HG03558 (cell line): Measurements from ENCODE around the gene ELMO3.

Experiments used
- ATAC-seq: cut with Tn5 transposase; IDR thresholded peaks from one replicate; pipeline ENCODE4 v1.9.1; 2021; ENCODE audit warnings: moderate number of reproducible peaks; ENCODE audit not compliant: unreplicated experiment; ENCODE audit errors: extremely low read depth

The ELMO3 gene

DNA sequence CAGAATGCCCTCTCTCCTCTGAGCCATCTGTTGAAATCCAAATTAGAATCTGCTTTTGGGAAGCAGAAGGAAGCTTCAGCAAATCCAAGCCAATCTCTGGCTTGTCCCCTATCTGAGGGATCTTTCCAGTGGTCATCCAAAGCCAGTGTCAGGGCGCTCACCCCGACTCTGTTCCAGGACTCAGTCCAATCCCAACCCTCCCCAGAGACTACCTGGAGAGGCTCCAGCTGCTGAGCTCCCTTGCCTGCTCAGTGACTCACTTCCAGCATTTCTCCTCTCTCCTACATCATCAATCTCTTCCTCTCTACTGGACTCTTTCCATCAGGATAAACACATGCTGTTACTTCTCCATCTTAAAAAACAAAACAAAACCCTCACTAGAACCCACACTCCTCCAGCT is 17.6 kb upstream of the ELMO3 start:
- ATAC-seq = no peak

DNA sequence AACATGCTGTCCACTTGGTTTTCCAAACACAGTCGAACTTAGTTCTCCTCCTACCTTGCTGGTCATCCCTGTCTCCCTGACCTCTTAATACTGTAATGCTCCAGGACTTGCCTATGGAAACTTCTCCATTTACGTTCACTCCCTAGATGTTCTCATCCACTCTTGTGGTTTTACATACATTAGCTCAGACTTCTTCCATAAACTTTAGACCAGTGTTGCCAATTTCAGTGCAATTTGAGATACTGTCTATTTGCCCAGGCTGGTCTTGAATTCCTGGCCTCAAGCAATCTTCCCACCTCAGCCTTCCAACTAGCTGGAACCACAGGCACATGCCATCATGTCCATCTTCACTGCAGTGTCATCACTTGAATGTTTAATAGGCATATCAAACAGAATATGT is 16.6 kb upstream of the ELMO3 start:
- no peak for ATAC-seq

DNA sequence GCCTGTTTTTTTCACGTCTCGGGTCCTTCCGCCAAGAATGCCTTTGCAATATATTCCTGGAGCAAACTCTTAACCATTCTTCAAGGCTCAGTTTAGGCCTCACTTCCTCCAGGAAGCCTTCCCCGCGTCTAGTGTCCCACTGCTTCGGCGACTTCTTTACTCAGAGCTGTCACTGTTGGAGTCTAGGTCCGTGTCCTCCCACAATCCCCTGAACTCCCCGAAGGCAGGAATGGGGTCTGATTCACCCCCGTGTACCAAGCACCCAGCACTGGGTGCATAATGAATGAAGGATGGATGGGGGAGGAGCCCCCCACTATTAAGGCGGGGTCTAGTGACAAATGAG is 15.7 kb upstream of the ELMO3 start:
- no peak for ATAC-seq

DNA sequence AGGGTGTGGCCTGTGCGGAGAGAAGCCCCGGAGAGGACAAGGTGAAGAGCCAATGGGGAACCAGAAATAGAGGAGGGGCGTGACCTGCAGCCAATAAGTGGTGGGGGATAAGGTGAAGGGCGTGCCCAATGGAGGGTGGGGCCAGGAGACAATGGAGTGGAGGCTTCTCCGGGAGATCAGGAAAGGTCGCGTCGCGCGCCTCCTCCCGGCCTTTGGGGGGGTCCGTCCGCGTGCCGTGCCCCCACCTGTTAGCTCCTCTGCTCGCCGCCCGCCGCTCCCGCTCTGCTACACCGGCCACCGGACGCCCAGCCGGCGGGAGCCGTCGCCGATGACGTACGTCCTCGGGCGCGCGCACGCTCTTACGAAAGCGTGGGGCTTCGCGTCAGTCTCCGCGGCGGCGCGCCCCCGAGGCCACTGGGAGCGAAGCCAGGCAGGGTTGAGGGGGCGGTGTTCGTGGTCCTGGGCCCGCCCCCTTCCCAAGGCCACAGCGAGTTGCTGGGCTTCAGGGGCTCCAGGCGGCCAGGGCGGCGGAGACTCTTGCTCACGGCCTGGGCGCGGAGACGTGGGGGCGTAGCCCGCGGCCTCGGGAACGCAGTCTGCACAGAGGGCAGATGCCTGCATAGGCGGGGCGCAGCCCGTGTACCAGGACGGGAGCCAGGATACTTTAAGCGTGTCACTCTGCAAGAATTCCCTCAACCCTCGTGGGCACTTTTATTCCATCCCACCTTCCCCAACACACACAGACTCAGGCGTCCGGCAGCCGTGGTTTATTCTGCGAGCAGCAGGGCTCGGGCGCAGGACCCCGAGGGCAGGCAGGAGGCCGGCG is 15.1 kb upstream of the ELMO3 start, which contains the start of gene MATCAP1:
Gene MATCAP1 (minus strand): TSS at position 337 of the 826 bp plus-strand sequence. CDS start 3,353 bp downstream, outside the sequence.
- ATAC-seq = peak; percentile 72

DNA sequence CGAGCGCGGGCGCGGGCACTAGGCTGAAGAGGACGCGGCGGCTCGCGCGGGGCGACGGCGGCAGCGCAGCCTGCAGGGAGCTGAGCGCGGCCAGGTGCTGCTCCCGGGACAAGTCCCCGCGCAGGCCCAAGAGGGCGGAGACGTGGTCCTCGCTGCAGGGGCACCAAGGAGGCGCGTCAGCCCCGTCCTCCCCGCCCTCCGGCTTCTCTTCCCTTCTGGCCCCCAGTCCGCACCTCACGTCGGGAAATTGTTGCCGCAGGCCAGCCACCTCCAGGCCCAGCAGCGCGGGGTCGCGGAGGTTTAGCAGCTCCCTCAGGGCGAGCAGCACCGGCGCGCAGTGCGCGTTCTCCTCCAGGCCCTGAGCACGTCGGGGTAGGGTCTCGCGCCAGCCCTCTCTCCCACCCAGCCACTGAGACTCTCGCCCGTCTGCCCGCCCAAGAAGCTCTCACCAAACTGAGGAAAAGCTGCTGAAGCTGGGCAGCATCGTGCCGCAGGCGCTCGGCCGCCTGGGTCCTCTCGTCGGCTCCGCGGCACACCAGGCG is 14.4 kb upstream of the ELMO3 start:
- ATAC-seq = no peak

DNA sequence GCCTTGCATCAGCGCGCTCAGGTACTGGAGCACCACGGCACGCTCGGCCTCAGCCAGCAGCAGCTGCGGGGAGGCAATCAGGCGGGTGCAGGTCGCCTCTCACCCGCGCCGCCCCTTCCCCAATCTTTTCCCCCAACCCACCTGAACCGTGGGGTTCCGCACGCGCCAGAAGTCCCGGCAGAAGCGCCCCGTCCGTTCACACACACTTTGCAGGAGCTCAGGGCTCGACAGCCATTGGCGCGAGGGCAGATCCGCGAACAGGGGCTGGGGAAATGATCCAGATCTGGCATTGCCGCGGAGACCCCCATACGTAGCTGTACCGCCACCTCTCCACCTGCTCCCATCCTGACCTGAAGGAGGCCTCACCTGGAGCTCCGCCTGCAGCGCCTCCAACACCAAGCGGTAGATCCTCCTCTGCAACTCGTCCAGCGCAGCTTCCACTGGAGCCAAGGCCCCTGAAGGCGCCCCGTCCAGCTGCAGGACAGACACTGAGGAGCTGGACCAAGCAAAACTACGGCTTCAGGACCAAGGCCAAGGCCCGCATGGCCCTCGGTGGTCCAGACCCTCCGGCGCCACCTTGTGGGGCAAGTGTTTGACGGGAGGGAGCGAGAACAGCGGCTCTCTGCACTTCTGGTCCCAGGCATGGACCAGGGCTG is 13.8 kb upstream of the ELMO3 start:
- ATAC-seq = no peak

DNA sequence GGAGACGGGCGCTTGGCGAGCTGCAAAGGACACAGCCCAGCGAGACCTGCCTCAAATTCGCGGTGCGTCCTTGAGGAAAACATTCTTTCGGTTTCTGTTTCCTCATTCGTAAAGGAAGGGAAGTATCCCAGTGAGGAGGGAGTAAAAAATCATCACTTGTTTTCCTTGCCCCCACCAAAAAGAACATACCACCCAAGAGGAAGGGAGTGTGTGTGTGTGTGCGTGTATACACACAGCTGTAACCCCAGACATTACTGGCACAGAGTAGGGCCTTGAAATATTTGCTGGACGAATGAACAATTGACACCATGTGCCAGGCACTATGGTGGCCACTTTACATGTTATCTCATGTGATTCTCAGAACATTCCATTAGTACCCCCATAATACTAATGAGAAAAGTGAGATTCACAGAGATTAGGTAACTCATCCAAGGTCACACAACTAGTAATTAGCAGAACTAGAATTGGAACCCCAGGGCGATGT is 13.2 kb upstream of the ELMO3 start:
- ATAC-seq = no peak

DNA sequence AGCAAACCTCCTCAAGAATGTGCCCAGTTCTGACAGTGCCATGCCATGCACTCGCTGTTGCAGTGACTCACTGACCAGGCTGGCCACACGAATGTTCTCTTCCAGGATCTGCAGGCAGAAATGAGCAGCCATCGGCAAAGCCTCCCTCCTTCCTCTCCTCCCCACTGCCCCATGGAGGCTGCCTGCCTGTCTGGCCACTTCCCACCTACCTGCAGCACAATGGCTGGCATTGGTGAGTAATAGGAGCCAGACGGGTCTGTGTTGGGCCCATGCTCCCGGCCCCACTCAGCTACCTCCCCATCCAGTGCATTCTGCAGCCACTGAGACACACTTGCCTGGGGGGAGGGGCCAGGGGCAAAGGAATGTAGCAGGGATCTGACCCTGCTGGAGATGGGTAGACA is 12.4 kb upstream of the ELMO3 start:
- no peak for ATAC-seq

DNA sequence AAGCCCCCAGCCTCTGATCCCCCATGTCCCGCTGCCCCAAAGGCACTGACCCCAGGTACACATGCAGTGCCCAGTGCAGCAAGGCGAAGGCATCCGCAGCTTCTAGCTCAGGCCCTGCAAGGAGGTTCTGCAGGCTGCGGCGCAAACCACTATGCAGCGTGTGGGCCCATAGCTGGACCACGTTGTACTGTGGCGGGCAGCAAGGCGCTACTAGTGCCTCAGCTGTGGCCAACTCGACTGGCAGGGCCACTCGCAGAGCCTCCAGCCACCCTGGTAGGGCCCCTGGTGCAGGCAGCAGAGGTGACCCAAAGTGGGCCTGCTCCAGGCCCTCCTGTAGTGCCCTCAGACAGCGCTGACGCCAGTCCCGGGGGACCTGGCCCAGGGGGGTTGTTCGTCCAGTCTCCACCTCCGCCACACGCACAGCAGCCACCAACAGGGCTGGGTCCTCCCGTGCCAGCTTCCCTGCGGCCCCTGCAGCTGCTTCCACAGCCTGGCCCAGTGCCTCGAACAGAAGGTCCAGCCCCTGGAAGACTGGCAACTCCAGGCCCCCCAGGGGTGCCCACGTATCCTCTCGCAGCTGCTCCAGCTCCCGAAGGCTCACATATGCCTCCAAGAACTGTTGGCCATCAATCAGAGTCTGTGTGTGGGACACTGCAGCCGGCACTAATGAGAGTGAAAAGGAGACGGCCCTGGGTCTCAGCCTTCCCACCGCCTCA is 11.6 kb upstream of the ELMO3 start:
- ATAC-seq = no peak

DNA sequence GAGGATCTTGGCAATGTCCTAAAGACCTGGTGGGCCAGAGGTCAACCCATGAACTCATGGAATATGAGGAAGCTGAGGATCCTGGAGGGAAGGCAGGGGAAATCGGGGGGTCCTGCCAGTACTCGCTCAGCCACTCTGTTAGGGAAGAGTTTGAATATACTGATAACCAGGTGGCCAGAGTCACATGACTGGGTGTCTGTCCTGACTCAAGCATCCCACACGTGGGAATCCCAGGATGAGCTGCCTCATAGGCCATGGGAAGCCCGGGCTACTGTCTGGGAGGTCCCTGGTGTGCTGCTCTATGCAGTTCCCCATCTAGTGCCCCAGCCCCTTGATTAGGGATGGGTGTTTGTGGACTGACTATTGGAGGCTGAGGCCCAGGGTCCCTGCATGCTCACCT is 10.6 kb upstream of the ELMO3 start:
- no peak for ATAC-seq

DNA sequence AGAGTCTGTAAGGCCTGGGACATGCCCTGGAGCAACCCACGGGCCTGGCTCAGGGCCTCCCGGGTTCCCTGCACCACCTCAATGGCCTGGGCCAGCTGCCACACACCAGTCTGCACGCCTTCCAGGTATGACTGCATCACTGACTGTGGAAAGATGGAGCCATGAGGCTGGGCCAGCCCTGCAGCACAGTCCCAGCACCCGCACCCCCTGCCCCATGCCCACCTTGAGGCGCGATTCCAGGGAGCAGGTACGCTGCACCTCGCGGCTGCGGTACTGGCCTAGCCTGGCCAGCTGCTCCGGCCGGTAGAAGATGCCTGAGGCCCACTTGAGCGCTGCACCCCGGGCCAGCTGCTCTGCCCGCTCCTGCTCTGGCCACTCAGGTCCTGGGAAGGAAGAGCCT is 10.1 kb upstream of the ELMO3 start:
- ATAC-seq = no peak

DNA sequence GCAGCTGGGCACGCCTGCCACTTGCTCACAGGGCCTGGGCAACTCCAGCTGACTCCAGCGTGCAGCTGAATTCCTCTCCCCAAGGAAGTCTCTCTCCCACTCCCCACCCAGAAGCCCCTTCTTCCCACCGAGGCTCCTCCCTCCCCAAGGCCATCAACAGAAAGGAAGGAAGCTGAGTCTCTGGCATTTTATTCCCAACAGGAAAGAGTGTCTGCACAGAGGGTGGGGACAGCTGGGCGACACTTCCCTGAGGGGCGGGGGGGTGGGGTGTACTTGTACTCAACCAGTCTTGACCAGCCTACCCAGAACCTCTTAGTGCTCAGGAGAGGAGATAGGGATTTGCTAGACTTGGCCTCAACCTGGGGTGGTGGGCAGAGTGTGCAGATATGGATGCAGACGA is 8.9 kb upstream of the ELMO3 start, which contains the start of gene EXOC3L1:
Gene EXOC3L1 (minus strand): TSS at position 96 of the 400 bp plus-strand sequence. CDS start 460 bp downstream, outside the sequence.
- no peak for ATAC-seq

DNA sequence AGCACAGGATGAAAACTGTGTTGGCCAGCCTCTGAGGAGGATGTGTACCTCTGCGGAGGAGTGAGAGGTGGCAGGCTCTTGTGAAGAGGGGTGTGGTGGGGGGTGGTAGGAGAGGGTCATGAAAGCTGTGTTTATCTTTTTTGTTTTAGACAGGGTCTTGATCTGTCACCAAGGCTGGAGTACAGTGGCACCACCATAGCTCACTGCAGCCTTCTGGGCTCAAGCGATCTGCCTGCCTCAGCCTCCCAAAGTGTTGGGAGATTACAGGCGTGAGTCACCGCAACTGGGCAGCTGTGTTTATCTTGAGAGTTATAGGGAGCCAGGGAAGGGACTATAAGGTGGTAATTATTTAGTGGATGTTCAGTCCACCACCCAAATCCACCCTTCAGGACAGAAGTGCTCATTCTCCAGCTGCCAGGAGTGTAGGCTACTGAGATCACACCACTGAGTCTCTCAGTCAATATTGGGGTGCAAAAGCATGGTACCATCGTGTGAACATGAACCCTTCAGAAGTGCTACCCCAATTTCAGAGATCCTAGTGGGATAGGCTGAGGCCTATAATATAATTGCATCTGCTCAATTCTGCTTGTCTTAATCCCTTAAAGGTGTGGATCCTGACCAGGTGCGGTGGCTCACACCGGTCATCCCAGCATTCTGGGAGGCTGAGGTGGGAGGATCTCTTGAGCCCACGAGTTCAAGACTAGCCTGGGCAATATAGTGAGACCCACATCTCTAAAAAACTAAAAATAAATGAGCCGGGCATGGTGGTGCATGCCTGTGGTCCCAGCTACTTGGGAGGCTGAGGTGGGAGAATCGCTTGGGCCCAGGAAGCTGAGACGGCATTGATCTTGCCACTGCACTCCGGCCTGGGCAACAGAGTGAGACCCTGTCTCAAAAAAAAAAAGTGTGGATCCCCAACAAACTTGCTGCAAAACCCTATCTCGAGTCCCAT is 8.2 kb upstream of the ELMO3 start:
- no peak for ATAC-seq

DNA sequence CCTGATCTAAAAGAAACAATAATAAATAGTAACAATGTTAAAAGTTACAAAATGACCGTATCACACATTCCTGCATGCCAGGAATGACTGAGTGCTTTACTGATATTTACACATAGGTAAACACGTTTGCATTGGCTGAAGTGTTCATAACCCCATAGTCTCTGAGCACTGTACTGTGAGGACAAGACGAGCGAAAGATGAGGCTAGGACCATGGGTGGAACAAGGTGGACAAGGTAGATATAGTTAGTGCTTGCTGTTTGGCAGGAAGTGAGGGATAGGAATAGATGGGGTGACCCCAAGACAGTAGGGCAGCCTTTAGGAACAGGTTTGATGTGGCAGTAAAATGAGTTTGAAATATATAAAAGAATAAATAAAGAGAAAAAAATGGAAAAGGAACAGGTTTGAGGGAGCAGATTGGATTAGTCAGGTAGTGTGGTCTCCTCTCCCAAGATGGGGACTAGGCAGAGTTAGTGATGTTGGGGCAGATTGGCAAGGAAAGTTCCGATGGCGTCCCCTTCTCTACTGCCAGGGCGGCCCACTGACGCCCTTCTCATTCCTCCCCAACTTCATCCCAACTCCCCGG is 7.4 kb upstream of the ELMO3 start:
- no peak for ATAC-seq

DNA sequence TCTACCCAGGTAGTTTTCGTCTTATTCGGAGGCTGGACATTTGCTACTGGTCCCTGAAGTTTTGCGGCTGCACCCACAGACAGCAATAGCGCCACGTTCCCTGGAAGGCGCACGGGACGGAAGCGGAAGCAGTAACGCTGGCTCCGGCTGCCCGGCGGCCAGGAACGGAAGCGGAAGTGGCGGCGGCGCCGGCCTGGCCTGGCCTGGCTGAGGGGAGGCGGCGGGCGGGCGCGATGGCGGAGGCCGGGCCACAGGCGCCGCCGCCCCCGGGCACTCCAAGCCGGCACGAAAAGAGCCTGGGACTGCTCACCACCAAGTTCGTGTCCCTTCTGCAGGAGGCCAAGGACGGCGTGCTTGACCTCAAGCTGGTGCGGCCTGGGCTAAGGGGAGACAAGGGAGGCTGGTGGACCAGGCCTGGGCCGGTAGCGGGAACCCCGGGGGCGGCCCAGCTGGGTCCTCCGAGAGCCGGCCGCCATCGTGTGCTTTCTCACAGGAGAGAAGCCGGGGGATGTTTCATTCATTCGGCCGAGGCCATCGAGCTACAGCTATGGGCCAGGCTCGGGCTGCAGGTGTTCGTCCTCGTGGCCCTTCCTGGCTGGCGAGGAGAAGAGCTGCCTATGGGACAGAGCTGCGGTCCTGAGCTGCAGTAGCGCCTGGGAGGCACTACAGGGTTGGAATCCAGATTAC is 6.8 kb upstream of the ELMO3 start, which contains the start of gene E2F4:
Gene E2F4 (plus strand): TSS at position 161 of the 687 bp plus-strand sequence. CDS start 73 bp downstream, at position 234.
- peak; percentile 66 for ATAC-seq

DNA sequence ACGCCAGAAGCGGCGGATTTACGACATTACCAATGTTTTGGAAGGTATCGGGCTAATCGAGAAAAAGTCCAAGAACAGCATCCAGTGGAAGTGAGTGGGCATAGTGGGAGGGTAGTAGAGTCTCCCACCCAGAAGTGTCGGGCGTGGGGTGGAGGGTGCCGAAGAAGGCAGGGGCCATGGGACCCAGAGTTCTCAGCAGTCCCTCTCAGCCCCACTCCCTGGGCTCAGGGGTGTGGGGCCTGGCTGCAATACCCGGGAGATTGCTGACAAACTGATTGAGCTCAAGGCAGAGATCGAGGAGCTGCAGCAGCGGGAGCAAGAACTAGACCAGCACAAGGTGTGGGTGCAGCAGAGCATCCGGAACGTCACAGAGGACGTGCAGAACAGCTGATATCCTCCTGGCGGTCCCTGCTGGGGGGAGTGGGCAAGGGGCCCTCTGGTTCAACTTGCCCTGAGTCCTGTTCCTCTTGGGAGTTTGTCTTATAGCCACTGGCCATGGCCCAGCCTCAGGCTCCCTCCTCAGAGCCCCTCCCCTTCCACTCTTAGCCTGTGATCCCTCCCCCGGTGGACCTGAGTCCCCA is 6.1 kb upstream of the ELMO3 start:
- no peak for ATAC-seq

DNA sequence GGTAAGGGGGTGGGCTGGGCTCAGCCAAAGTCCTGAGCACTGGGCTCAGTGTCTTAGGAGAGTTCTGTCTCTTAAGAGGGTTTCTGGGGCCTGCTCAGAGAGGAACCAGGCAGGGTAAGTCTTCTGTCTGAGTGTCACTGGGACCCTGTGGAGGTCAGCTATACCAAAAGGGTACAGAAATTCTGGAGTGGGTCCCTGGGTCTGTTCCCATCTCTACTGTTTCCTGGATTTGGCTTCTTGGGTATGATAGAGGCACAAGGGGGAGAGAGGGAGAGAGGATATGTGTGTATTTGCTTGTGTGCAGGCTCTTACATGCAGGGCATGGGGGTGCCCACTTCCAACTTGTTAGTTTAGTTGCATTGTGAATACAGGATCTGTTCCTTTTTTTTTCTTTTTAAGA is 5.4 kb upstream of the ELMO3 start:
- ATAC-seq = no peak

DNA sequence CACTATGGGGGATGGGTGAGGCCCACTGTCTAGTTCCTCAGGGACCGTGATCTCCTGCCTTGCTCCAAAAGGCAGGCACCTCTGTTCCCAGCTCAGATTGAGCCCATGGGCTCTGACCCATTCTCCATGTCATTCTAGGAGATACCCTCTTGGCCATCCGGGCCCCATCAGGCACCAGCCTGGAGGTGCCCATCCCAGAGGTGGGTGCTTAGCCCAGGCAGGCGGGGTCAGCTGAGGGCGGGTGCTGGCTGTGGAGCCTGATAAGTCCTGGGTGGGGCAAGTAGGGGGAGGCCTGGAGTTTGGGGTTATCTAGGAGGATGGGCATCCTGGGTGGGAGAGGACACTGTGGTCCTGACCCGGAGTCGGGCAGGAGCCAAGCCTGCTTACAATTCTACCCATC is 4.7 kb upstream of the ELMO3 start:
- no peak for ATAC-seq
